Lung (tissue), 12 donors: ENCODE data around the gene ORC1. TPM values are rescaled to one million over a fixed set of nuclear protein-coding genes. Genes with fewer than 3 reads are reported as not detected.

Source experiments
- ATAC-seq: fragments of 200-7000 bp; cut with Tn5 transposase; one replicate; pipeline ENCODE4 v1.9.1; 2020; ENCODE audit warnings: moderate number of reproducible peaks; ENCODE audit not compliant: insufficient read depth, low FRiP score
- DNase-seq, 3 donors: peaks; one replicate each; pipeline ENCODE4 v3.0.0-alpha.2; 2013 to 2017
- H3K27ac ChIP-seq, 2 donors: one replicate each; pipeline ENCODE4 v1.5.1; 2013; ENCODE audit warnings: mild to moderate bottlenecking in 2 of 2, moderate library complexity in 2 of 2, control low read depth in 1 of 2, inconsistent platforms in 1 of 2, low read depth in 1 of 2, low read length in 1 of 2
- H3K27me3 ChIP-seq, 3 donors: one replicate each; pipeline ENCODE4 v1.5.1; 2013; ENCODE audit warnings: low read length in 2 of 3; ENCODE audit not compliant: control insufficient read depth in 3 of 3, insufficient read depth in 3 of 3
- H3K36me3 ChIP-seq, 4 donors: one replicate each; pipeline ENCODE4 v1.5.1; 2013; ENCODE audit warnings: low read length in 4 of 4, mild to moderate bottlenecking in 1 of 4, moderate library complexity in 1 of 4; ENCODE audit not compliant: control insufficient read depth in 4 of 4, insufficient read depth in 4 of 4
- H3K4me1 ChIP-seq, 5 donors: one replicate each; pipeline ENCODE4 v1.5.1; 2013; ENCODE audit warnings: low read length in 5 of 5, mild to moderate bottlenecking in 2 of 5, moderate library complexity in 1 of 5; ENCODE audit not compliant: control insufficient read depth in 5 of 5, insufficient read depth in 5 of 5
- H3K4me3 ChIP-seq: one replicate; pipeline ENCODE4 v1.5.1; 2013; ENCODE audit warnings: mild to moderate bottlenecking, control low read depth, moderate library complexity
- H3K9ac ChIP-seq, 2 donors: one replicate each; pipeline ENCODE4 v1.5.1; 2013; ENCODE audit warnings: low read length in 2 of 2, control low read depth in 1 of 2; ENCODE audit not compliant: insufficient read depth in 1 of 2
- H3K9me3 ChIP-seq, 4 donors: one replicate each; pipeline ENCODE4 v1.5.1; 2013; ENCODE audit warnings: low read length in 3 of 4, mild to moderate bottlenecking in 1 of 4, moderate library complexity in 1 of 4; ENCODE audit not compliant: control insufficient read depth in 4 of 4, insufficient read depth in 3 of 4
- WGBS, 2 donors: extraction: QIAGEN DNeasy Blood & Tissue Kit; methylation state at CpG; one replicate each; pipeline ENCODE4 v1.1.7; 2013; 5-methylcytosine and 5-hydroxymethylcytosine counted together
- polyA plus RNA-seq, 2 donors: library from polyadenylated mRNA; stranded (reverse); fragments of 200-250 nt; gene quantifications; one replicate each; pipeline ENCODE4 v1.2.1, GENCODE V29; 2013
- total RNA-seq, 2 donors: library from RNA; depleted of rRNA in 1 of 2; stranded (reverse); fragments of >200 nt in 1 of 2; gene quantifications; one replicate each; pipeline ENCODE4 v1.2.1, GENCODE V29; 2014 to 2021
- TF ChIP-seq, protein P1 (sequence below): IDR thresholded peaks from 2 replicates; pipeline ENCODE4 v1.5.1; 2012; ENCODE audit warnings: mild to moderate bottlenecking; ENCODE audit errors: control extremely low read depth, extremely low read depth
- donor health status: control.
- donor health status: control.
- donor health status: Bipolar disorder and iron deficiency.
- donor health status: healthy.
- donor health status: DM: yes; HTN: yes; CAD: no.

Gene ORC1
- total and polyA plus RNA-seq, 4 donors = 0.59 to 2.5 (median 1.7) TPM

- peak overlapping the region; percentile 73 for H3K4me3 ChIP-seq
- peak in 2 of 3 donors; percentile 32 to 46 for DNase-seq
- no peaks in the 10 kb centered on the region for H3K9me3 ChIP-seq
- peaks cover 0 to 17% (median 10%) of the 10 kb centered on the region in 5 donors for H3K4me1 ChIP-seq
- TF ChIP-seq, protein P1, sequence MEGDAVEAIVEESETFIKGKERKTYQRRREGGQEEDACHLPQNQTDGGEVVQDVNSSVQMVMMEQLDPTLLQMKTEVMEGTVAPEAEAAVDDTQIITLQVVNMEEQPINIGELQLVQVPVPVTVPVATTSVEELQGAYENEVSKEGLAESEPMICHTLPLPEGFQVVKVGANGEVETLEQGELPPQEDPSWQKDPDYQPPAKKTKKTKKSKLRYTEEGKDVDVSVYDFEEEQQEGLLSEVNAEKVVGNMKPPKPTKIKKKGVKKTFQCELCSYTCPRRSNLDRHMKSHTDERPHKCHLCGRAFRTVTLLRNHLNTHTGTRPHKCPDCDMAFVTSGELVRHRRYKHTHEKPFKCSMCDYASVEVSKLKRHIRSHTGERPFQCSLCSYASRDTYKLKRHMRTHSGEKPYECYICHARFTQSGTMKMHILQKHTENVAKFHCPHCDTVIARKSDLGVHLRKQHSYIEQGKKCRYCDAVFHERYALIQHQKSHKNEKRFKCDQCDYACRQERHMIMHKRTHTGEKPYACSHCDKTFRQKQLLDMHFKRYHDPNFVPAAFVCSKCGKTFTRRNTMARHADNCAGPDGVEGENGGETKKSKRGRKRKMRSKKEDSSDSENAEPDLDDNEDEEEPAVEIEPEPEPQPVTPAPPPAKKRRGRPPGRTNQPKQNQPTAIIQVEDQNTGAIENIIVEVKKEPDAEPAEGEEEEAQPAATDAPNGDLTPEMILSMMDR = no peak
- H3K9ac ChIP-seq = peak overlapping the region in 1 of 2 donors; percentile 83
- H3K27ac ChIP-seq = peak overlapping the region; percentile 0 to 59
- no peaks in the 10 kb centered on the region for H3K27me3 ChIP-seq
- peaks cover 4 to 11% (median 10%) of the 10 kb centered on the region in 4 donors for H3K36me3 ChIP-seq
- ATAC-seq = peak; percentile 19
- WGBS, 2 donors = 1% methylated on average over 16 of the region's 16 CpGs
Measured at GRCh38 chr1:52403566-52404115, 582 bp downstream of the ORC1 start.

DNA sequence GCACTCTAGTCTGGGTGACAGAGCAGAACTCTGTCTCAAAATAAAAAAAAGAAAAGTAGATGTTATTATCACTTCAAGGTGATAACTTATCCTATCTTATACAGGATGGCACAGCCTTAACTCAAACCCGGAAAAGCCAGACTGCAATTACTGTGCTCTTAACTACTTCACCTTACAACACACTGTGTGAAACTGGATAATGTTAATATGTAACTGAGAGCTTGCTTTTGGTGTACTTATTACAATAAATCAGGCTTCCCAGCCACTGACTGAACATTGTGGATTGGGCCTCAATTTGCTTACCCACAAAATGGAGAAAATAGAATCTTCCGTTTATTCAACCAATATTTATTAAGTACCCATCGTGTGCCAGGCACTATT lies 1.4 kb downstream of the ORC1 start:
- DNase-seq (peak in 1 of 3 donors; percentile 34), ATAC-seq (no peak)
- 50 to 76% methylated on average over 3 of the region's 3 CpGs for WGBS, 2 donors
- Histone ChIP-seq H3K4me3 (no peak overlapping the region), H3K9ac (no peak overlapping the region), H3K27me3 (no peaks in the 10 kb centered on the region), H3K27ac (no peak overlapping the region), H3K36me3 (peaks cover 0 to 5% (median 5%) of the 10 kb centered on the region in 4 donors), H3K9me3 (no peaks in the 10 kb centered on the region), H3K4me1 (peaks cover 0 to 17% (median 10%) of the 10 kb centered on the region in 5 donors)
- TF ChIP-seq, protein P1 = no peak

DNA sequence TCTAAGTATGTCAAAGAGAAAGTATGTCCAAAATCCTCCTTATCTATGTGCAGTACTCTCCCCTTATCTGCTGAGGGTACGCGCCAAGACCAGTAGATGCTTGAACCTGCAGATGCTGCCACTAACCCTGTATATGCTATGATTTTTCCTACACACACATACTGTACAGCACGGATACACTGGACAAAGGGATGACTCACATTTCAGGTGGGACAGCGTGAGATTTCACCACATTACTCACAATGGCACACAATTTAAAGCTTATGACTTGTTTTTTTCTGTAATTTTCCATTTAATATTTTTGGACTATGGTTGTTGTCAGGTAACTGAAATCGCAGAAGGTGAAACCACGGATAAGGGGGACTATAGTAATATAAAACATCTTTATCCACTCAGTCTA lies 4.1 kb downstream of the ORC1 start:
- DNase-seq (no peak), ATAC-seq (no peak)
- Histone ChIP-seq H3K9me3 (no peaks in the 10 kb centered on the region), H3K4me1 (peaks cover 0 to 9% (median 0%) of the 10 kb centered on the region in 5 donors), H3K9ac (no peak overlapping the region), H3K27me3 (no peaks in the 10 kb centered on the region), H3K27ac (no peak overlapping the region), H3K36me3 (peaks cover 0 to 4% (median 0%) of the 10 kb centered on the region in 4 donors), H3K4me3 (no peak overlapping the region)
- 91 to 95% methylated on average over 6 of the region's 6 CpGs for WGBS, 2 donors
- TF ChIP-seq, protein P1 = no peak

DNA sequence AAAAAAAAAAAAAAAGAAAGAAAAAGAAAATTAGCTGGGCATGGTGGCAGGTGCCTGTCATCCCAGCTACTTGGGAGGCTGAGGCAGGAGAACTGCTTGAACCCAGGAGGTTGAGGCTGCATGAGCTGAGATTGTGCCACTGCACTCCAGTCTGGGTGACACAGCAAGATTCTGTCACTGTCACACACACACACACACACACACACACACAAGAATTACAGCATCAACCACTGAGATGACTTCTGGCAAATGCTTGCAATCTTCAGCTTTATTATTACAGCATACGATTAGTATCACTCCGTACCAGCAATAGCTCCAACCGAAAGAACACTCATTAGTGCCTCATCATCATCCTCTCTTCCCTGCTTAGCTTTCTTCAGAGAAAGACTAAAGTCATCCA lies 4.6 kb downstream of the ORC1 start:
- WGBS, 2 donors = 86 to 97% methylated on average over 3 of the region's 3 CpGs
- H3K27ac ChIP-seq = no peak overlapping the region
- no peak overlapping the region for H3K4me3 ChIP-seq
- TF ChIP-seq, protein P1 = no peak
- no peak for DNase-seq
- H3K27me3 ChIP-seq = no peaks in the 10 kb centered on the region
- H3K36me3 ChIP-seq = peaks cover 0 to 2% (median 0%) of the 10 kb centered on the region in 4 donors
- H3K4me1 ChIP-seq = peaks cover 0 to 7% (median 0%) of the 10 kb centered on the region in 5 donors
- no peaks in the 10 kb centered on the region for H3K9me3 ChIP-seq
- no peak for ATAC-seq
- no peak overlapping the region for H3K9ac ChIP-seq
